BLaER1 (cell line): Measurements from ENCODE around the gene HPSE2.

ENCODE experiments used
- H3K27ac ChIP-seq: shearing (Covaris generic); formaldehyde crosslinking; 2 replicates; pipeline ENCODE4 v1.8.1; 2022
- H3K27me3 ChIP-seq: shearing (Covaris generic); formaldehyde crosslinking; 2 replicates; pipeline ENCODE4 v1.8.1; 2022
- H3K36me3 ChIP-seq: shearing (Covaris generic); formaldehyde crosslinking; 2 replicates; pipeline ENCODE4 v1.8.1; 2022
- H3K4me1 ChIP-seq: shearing (Covaris generic); formaldehyde crosslinking; 2 replicates; pipeline ENCODE4 v1.8.1; 2022
- H3K4me2 ChIP-seq: shearing (Covaris generic); formaldehyde crosslinking; 2 replicates; pipeline ENCODE4 v1.8.1; 2022
- H3K4me3 ChIP-seq: shearing (Covaris generic); formaldehyde crosslinking; 2 replicates; pipeline ENCODE4 v1.8.1; 2022
- H3K9ac ChIP-seq: shearing (Covaris generic); formaldehyde crosslinking; 2 replicates; pipeline ENCODE4 v1.8.1; 2022
- H3K9me3 ChIP-seq: shearing (Covaris generic); formaldehyde crosslinking; 2 replicates; pipeline ENCODE4 v1.8.1; 2022
- H4K20me1 ChIP-seq: shearing (Covaris generic); formaldehyde crosslinking; 2 replicates; pipeline ENCODE4 v1.8.1; 2022
- Cebpa-rat ChIP-seq: shearing (Covaris generic); IDR thresholded peaks from 2 replicates; pipeline ENCODE4 v1.8.1; 2022

HPSE2 gene

DNA sequence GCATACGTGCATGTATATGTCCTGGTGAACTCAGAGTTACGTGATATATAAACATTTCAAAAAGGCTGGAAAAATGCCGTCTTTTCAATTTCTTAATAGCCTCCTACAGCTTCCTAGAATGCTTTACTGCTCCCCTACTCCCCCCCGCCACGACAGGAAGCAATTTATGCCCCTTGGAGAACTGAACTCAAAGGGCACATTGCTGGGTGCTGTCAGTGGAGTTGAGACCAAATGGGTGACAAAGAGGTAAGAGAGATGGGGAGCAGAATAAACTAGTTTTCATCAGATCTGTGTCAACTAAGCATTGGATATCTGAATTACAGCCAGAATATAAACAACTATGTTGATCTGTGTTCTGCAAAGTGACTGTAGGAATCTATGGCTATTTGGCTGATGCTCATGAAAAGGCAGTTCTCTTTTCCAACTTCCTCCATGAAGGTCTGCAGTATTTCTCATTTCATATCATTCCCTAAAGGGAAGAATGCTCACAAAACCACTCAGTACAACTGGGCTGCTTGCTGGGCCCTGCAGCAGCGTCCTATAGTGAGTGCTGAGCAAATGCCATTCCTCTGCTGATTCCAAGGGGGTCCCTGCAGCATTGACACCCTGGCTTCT, 617.6 kb downstream of the HPSE2 start:
- no peaks in the 10 kb centered on the region for H3K4me1 ChIP-seq
- no peak overlapping the region for H3K4me2 ChIP-seq
- no peak for TF ChIP-seq Cebpa-rat
- H4K20me1 ChIP-seq: no peaks in the 10 kb centered on the region
- no peaks in the 10 kb centered on the region for H3K36me3 ChIP-seq
- H3K9ac ChIP-seq: no peak overlapping the region
- no peak overlapping the region for H3K27ac ChIP-seq
- H3K27me3 ChIP-seq: no peaks in the 10 kb centered on the region
- H3K9me3 ChIP-seq: no peaks in the 10 kb centered on the region
- no peak overlapping the region for H3K4me3 ChIP-seq

DNA sequence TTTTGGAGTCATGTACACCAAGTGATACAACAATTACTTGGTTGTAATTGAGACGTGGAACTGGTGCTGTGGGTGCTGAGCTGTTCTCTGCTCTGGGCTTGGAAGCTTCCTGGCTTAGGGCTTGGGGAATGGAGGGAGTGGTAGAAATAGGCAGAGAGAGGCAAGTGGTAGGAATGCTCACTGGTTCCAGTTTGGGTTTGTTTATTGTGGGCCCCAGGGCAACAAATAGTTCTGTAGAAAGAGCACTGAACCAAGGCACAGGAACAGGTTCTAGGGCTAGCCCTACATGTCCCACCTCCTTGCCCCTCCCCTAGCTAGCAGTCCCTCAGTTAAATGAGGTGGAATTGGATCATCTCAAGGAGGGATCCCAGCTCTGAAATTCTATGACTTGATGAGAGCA, 622.2 kb downstream of the HPSE2 start:
- Histone ChIP-seq H3K4me1 (no peaks in the 10 kb centered on the region), H3K36me3 (no peaks in the 10 kb centered on the region), H4K20me1 (no peaks in the 10 kb centered on the region), H3K27ac (no peak overlapping the region), H3K4me2 (no peak overlapping the region), H3K27me3 (no peaks in the 10 kb centered on the region), H3K4me3 (no peak overlapping the region), H3K9me3 (no peaks in the 10 kb centered on the region), H3K9ac (no peak overlapping the region)
- TF ChIP-seq Cebpa-rat: no peak

- Histone ChIP-seq H4K20me1 (no peaks in the 10 kb centered on the region), H3K27me3 (no peaks in the 10 kb centered on the region), H3K36me3 (no peaks in the 10 kb centered on the region), H3K9ac (no peak overlapping the region), H3K9me3 (no peaks in the 10 kb centered on the region), H3K4me3 (no peak overlapping the region), H3K27ac (no peak overlapping the region), H3K4me2 (no peak overlapping the region), H3K4me1 (no peaks in the 10 kb centered on the region)
- no peak for TF ChIP-seq Cebpa-rat
Observed at GRCh38 chr10:98611436-98611835, 624.2 kb downstream of the HPSE2 start.

DNA sequence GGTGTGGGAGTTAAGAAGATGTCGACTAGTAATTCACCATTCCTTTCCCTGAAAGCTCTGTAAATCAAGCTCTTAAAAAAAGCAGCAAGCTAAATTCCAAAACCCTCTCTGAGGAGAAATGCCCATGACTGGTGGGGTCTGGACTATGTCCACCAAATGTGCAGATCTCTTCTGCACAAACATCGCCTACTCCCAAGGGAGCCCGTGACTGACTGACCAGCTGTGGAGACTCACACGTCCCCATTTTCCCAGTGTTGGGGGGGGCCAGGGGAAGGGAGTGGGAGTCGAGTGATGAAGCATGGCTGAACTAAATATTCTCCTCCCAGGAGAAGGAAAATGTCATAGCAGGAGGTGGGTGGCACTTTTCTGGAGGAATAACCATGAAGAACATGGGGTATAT, 624.8 kb downstream of the HPSE2 start:
- H3K36me3 ChIP-seq: no peaks in the 10 kb centered on the region
- no peaks in the 10 kb centered on the region for H3K27me3 ChIP-seq
- no peaks in the 10 kb centered on the region for H3K9me3 ChIP-seq
- no peak overlapping the region for H3K4me2 ChIP-seq
- H3K4me3 ChIP-seq: no peak overlapping the region
- no peak overlapping the region for H3K27ac ChIP-seq
- no peaks in the 10 kb centered on the region for H3K4me1 ChIP-seq
- no peak for TF ChIP-seq Cebpa-rat
- no peak overlapping the region for H3K9ac ChIP-seq
- H4K20me1 ChIP-seq: no peaks in the 10 kb centered on the region

- Histone ChIP-seq H3K27me3 (no peaks in the 10 kb centered on the region), H3K27ac (no peak overlapping the region), H3K9ac (no peak overlapping the region), H4K20me1 (no peaks in the 10 kb centered on the region), H3K36me3 (no peaks in the 10 kb centered on the region), H3K4me2 (no peak overlapping the region), H3K9me3 (no peaks in the 10 kb centered on the region), H3K4me3 (no peak overlapping the region), H3K4me1 (no peaks in the 10 kb centered on the region)
- TF ChIP-seq Cebpa-rat: no peak
Observed at GRCh38 chr10:98610301-98610700, 625.4 kb downstream of the HPSE2 start.

DNA sequence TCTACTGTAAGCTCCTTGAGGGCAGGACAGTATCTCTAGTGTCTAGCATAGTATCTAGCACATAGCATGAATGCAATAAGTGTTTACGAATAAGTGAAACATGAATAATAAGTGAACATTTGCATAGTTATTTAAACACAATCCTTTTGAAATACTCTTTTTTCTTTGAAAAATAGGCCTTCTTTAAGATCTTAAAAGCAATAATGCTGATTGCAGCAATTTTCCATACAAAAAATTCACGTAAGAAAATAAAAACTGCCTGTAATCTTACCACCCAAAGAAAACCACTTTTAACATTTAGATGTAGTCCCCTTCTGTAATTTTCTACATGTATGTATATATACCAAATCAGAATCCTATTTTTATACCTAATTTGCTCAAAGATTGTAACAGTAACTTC, 626.4 kb downstream of the HPSE2 start:
- TF ChIP-seq Cebpa-rat: no peak
- Histone ChIP-seq H3K9me3 (no peaks in the 10 kb centered on the region), H3K27me3 (no peaks in the 10 kb centered on the region), H3K4me1 (no peaks in the 10 kb centered on the region), H3K36me3 (no peaks in the 10 kb centered on the region), H3K4me2 (no peak overlapping the region), H3K27ac (no peak overlapping the region), H4K20me1 (no peaks in the 10 kb centered on the region), H3K4me3 (no peak overlapping the region), H3K9ac (no peak overlapping the region)

DNA sequence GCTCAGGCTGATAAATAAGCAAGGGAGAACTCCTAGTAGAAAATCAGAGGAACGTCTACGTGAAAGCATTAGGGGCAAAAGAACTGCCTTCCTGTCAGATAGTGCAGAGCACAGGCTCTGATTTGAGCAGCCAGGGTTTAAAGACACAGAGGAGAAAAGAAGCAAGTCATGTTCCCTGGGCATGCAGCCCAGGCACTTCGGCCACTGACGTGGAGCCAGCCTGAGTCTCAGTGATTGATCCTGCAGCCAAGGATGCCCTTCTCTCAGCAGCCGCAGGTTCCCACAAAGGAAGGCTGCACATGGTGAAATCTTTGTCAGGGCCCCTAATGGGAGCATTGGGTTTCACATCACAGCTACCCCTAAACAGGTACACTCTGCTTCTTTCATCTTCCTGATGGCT, 627.2 kb downstream of the HPSE2 start:
- no peaks in the 10 kb centered on the region for H4K20me1 ChIP-seq
- TF ChIP-seq Cebpa-rat: no peak
- no peak overlapping the region for H3K27ac ChIP-seq
- H3K27me3 ChIP-seq: no peaks in the 10 kb centered on the region
- H3K4me2 ChIP-seq: no peak overlapping the region
- no peak overlapping the region for H3K9ac ChIP-seq
- H3K4me1 ChIP-seq: no peaks in the 10 kb centered on the region
- no peaks in the 10 kb centered on the region for H3K9me3 ChIP-seq
- H3K4me3 ChIP-seq: no peak overlapping the region
- no peaks in the 10 kb centered on the region for H3K36me3 ChIP-seq

DNA sequence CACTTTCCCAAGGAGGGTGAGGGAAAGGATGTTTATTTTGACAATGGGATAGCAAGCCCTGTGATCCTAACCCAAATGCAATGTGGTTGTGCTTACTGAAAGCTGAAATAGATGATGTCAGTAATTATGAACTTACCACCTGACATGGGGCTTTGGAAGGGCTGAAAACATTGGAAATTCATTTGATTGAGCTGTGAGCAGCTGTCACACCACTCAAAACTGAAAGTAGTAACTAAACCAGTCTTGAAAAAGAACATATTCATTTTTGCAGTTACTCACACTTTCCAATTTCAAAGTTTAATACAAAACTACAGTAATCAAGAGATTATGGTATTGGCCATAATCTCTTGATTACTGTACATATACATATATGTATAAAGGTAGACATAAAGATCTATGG, 633.4 kb downstream of the HPSE2 start:
- Histone ChIP-seq H3K4me2 (no peak overlapping the region), H3K36me3 (no peaks in the 10 kb centered on the region), H3K9ac (no peak overlapping the region), H3K4me1 (no peaks in the 10 kb centered on the region), H3K4me3 (no peak overlapping the region), H3K27me3 (no peaks in the 10 kb centered on the region), H3K27ac (no peak overlapping the region), H4K20me1 (no peaks in the 10 kb centered on the region), H3K9me3 (peaks cover 12% of the 10 kb centered on the region)
- TF ChIP-seq Cebpa-rat: no peak

DNA sequence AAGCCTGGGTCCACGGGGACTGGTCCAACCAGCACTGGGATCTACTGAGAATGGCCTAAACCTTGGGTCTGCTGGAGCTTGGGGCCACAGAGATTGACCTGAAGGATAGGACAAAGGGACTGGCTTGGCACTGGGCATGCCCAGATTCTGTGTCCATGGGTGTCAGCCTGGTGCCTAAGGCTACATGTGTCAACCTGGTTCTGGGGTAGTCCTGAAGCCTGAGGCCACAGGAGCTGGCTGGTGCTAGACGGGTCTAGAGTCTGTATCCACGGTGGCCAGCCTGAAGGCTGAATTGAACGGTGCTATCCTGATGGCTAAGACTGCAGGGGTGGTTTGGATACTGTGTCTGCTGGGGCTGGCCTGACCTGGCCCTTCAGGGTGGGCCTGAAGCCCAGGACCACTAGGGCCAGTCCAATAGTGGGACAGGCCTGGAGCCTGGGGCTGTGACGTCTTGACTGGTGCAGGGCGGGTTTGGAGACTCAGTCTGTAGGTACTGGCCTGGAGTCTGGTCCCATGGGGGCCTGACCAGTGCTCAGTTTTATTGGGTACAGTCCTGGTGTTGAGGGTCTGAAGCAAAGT, 636.5 kb downstream of the HPSE2 start:
- TF ChIP-seq Cebpa-rat: no peak
- Histone ChIP-seq H3K9me3 (peaks cover 22% of the 10 kb centered on the region), H3K4me3 (no peak overlapping the region), H3K4me1 (no peaks in the 10 kb centered on the region), H3K4me2 (no peak overlapping the region), H3K27ac (no peak overlapping the region), H3K9ac (no peak overlapping the region), H3K36me3 (no peaks in the 10 kb centered on the region), H3K27me3 (no peaks in the 10 kb centered on the region), H4K20me1 (no peaks in the 10 kb centered on the region)

DNA sequence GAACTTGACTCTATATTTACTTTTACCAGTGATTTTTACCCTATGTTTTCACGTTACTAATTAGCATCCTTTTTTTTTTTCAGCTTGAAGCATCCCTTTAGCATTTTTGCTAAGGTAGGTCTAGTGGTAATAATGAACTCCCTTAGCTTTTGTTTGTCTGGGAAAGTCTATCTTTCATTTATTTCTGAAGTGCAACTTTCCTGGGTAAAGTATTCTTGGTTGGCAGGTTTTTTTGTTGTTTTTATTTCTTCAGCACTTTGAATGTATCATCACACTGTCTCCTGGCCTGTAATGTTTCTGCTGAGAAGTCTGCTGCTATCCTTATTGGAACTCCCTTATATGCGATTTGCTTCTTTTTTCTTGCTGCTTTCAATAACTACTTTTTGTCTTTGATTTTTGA, 639.2 kb downstream of the HPSE2 start:
- no peak overlapping the region for H3K4me3 ChIP-seq
- H3K27ac ChIP-seq: no peak overlapping the region
- no peak overlapping the region for H3K4me2 ChIP-seq
- H3K9ac ChIP-seq: no peak overlapping the region
- peaks cover 22% of the 10 kb centered on the region for H3K9me3 ChIP-seq
- H4K20me1 ChIP-seq: no peaks in the 10 kb centered on the region
- H3K27me3 ChIP-seq: no peaks in the 10 kb centered on the region
- no peaks in the 10 kb centered on the region for H3K36me3 ChIP-seq
- no peaks in the 10 kb centered on the region for H3K4me1 ChIP-seq
- no peak for TF ChIP-seq Cebpa-rat

DNA sequence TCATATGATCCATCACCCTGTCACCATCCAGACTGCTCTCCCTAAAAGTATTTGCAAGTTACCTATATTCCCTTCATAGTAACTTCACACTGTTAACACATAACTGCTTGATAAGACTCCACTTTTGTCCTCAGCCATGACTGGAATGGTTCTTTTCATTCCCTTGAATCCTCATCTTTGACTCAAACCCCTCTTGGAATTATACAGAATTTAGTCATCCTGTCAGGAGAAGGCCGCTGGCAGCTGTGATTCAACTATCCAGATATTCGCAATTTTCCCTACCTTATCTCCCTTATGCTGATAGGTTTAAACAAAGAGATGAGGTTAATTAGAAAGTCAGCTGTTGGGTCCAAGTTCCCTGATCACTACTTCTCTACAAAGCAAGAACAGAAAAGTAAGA, 646.0 kb downstream of the HPSE2 start:
- no peaks in the 10 kb centered on the region for H3K27me3 ChIP-seq
- H3K4me2 ChIP-seq: no peak overlapping the region
- H3K4me1 ChIP-seq: no peaks in the 10 kb centered on the region
- H3K9me3 ChIP-seq: no peaks in the 10 kb centered on the region
- no peak overlapping the region for H3K4me3 ChIP-seq
- no peak for TF ChIP-seq Cebpa-rat
- H4K20me1 ChIP-seq: no peaks in the 10 kb centered on the region
- H3K27ac ChIP-seq: no peak overlapping the region
- H3K36me3 ChIP-seq: no peaks in the 10 kb centered on the region
- no peak overlapping the region for H3K9ac ChIP-seq
